Mesenteric fat pad (tissue), 1 donor: Measurements from ENCODE around the gene SLC30A10. TPM values are rescaled to one million over a fixed set of nuclear protein-coding genes. Genes with fewer than 3 reads are reported as not detected.
"Not testable (repeated sequence)": the region's sequence is repeated elsewhere in the genome, so short reads cannot be mapped to it uniquely, and the experiment has no call there.

Source experiments
- DNase-seq: peaks from one replicate; pipeline ENCODE4 v3.0.0-alpha.2; 2020; ENCODE audit warnings: low spot score
- total RNA-seq: library from RNA; stranded (reverse); fragmentation: NEBNext Ultra II Directional; extraction: Animal tissue kit (Norgen Biotek cat#: 25700); gene quantifications from one replicate; pipeline ENCODE4 v1.2.1, GENCODE V29; 2021
- donor health status: DM: yes; HTN: yes; CAD: no.

Gene SLC30A10
- total RNA-seq, 1 donor from 2014 or later = 0.19 TPM

GRCh38 chr1:219892271-219892670, 36.1 kb downstream of the SLC30A10 start:
- DNase-seq = not testable (repeated sequence)

DNA sequence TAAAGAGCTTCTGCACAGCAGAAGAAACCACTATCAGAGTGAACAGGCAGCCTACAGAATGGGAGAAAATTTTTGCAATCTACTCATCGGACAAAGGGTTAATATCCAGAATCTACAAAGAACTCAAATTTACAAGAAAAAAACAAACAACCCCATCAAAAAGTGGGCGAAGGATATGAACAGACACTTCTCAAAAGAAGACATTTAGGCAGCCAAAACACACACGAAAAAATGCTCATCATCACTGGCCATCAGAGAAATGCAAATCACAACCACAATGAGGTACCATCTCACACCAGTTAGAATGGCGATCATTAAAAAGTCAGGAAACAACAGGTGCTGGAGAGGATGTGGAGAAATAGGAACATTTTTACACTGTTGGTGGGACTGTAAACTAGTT, 36.5 kb downstream of the SLC30A10 start:
- not testable (repeated sequence) for DNase-seq

DNA sequence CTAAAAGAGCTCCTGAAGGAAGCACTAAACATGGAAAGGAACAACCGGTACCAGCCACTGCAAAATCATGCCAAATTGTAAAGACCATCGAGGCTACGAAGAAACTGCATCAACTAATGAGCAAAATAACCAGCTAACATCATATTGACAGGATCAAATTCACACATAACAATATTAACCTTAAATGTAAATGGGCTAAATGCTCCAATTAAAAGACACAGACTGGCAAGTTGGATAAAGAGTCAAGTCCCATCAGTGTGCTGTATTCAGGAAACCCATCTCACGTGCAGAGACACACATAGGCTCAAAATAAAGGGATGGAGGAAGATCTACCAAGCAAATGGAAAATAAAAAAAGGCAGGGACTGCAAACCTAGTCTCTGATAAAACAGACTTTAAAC, 39.7 kb downstream of the SLC30A10 start:
- DNase-seq = not testable (repeated sequence)

DNA sequence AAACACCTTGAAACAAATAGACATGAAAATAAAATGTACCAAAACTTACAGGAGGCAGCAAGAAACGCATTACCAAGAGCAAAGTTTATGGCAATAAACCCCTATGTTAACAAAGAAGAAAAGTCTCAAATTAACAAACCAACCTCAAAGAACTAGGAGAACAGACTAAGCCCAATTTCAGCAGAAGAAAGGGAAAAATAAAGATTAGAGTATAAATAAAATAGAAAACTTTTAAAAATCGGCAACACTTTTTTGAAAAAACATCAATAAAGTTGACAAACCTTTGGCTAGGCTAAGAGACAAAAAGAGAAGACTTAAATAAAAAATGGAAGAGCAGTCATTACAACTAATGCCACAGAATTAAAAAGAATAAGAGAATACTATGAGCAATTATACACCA, 42.7 kb downstream of the SLC30A10 start:
- DNase-seq = no peak

GRCh38 chr1:219883400-219884332, 44.7 kb downstream of the SLC30A10 start:
- DNase-seq = no peak

DNA sequence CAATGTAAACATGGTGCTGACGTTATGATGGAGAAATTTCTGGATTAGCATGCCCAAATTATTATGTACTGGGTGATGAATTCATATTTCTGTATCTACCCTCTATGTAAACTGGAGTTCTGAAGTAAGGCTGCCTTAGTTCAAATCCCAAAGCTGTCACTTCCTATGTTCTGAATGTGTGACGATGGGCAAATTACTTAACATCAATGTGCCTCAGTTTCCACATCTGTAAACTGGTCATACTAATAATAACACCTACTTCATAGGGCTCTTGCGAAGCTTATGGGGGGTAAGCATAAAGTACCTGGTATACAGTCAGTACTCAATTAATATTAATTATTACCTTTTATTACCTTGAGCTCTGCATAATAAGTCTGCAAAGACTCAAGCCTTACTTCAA, 45.6 kb downstream of the SLC30A10 start:
- no peak for DNase-seq

- no peak for DNase-seq
Observed at GRCh38 chr1:219882096-219882495, 46.3 kb downstream of the SLC30A10 start.

GRCh38 chr1:219880765-219881457, 47.4 kb downstream of the SLC30A10 start:
- DNase-seq = no peak

DNA sequence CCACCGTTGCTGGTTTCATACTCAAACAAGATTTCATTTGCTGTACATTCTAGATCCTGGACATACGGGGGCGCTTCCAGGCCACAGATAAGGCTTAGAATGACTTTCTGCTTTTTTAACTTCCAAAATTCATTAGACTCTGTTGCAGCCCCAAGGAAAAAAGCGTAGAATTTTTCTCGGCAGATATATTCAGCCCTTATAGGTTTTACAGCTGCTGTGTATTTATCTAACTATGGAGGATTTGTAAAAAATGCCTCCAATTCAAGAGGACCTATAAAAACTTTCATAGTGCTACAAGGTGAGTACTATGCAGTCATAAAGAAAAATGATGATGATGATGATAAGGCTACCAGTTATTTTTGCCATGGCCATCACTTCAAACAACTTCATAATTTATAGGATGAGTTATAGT, 51.6 kb downstream of the SLC30A10 start:
- DNase-seq = no peak

DNA sequence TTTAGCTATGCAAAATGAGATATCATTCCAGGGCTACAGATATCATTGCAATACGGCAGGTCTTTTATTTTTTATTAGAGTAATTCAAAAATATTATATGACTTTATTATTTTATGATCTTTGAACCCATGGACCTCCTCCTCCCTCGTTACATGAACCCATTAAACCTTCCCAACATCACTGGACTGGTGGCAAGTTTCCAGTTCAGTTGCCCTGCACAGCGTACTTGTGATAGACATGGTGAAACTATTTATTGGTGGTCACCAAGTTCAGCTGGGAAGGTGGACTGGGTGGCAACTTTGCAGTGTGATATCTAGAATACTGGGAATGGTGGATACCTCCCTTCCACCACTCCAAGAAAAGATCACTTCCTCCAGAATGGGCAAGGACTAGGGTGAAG, 52.5 kb downstream of the SLC30A10 start:
- no peak for DNase-seq

DNA sequence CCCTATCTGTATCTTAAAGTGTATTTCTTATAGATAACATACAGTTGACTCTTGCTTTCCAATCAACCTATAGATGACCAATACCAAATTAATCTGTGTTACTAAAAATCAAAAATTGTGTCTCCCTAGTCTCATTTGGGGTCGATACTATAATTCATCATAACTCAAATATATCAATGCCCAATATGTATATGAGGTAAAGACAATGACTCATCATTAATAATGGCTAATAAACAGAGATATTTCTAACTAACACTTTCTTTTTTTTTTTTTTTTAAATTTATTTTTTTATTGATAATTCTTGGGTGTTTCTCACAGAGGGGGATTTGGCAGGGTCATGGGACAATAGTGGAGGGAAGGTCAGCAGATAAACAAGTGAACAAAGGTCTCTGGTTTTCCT, 55.8 kb downstream of the SLC30A10 start:
- DNase-seq = not testable (repeated sequence)

DNA sequence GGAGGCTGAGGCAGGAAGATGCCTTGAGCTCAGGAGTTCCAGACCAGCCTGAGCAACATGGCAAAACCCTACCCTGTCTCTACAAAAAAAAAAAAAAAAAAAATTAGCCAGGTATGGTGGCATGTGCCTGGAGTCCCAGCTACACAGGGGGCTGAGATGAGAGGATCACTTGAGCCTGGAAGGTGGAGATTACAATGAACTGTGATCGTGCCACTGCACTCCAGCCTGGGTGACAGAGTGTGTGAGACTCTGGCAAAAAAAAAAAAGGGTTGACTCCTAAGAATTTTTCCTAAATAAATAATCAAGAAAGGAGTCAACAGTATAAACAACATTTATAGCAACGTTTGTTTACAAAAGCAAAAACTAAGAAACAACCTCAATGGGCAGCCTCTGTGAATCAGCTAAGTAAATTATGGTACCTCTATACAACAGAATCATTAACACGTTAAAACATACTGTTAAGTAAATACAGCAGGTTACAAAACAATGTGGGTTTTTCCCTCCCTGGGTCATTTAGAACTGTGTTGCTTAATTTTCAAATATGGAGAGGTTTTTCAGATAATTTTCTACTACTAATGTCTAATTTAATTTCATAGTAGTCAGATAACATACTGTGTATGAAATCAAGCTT, 56.8 kb downstream of the SLC30A10 start:
- DNase-seq = no peak

GRCh38 chr1:219868615-219869014, 59.7 kb downstream of the SLC30A10 start:
- DNase-seq = not testable (repeated sequence)

Other genes with a start within 250 kb of the SLC30A10 start
- gene EPRS1, start 117.9 kb upstream of the SLC30A10 start, total RNA-seq = 108 TPM
- 22.1 TPM for gene BPNT1, start 161.2 kb upstream of the SLC30A10 start, total RNA-seq
- 78.5 TPM for gene IARS2, start 165.6 kb upstream of the SLC30A10 start, total RNA-seq